Measurements from ENCODE around the gene CACNB4. TPM values are rescaled to one million over a fixed set of nuclear protein-coding genes. Genes with fewer than 3 reads are reported as not detected.
"Not testable (repeated sequence)": the region's sequence is repeated elsewhere in the genome, so short reads cannot be mapped to it uniquely, and the experiment has no call there.

The CACNB4 gene
- polyA plus RNA-seq, 1 of the 3 experiments (the other 2 are of a cell fraction), result 0.18 TPM

DNA sequence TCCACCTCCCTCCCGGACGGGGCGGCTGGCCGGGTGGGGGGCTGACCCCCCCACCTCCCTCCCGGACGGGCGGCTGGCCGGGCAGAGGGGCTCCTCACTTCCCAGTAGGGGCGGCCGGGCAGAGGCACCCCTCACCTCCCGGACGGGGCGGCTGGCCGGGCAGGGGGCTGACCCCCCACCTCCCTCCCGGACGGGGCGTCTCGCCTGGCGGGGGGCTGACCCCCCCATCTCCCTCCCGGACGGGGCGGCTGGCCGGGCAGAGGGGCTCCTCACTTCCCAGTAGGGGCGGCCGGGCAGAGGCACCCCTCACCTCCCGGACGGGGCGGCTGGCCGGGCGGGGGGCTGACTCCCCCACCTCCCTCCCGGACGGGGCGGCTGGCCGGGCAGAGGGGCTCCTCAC is 223.2 kb downstream of the CACNB4 start:
- H3K9ac ChIP-seq; H3K27me3 ChIP-seq (ENCODE audit: insufficient read depth); H3K9me3 ChIP-seq; H2AFZ ChIP-seq (ENCODE audit: low read depth); CTCF ChIA-PET; H3K9me2 ChIP-seq; H3F3A ChIP-seq (replicated peaks; ENCODE audit: insufficient read depth); DNase-seq; H4K20me1 ChIP-seq (ENCODE audit: insufficient read depth); H3K79me2 ChIP-seq (ENCODE audit: insufficient read depth); H3K27ac ChIP-seq (ENCODE audit: low read depth in 2 of 2, low read length in 1 of 2); H3K4me2 ChIP-seq; H3K4me3 ChIP-seq (ENCODE audit: low read depth in 2 of 2, low read length in 1 of 2); POLR2A ChIA-PET; H3K36me3 ChIP-seq (replicated peaks in 1 of 2; ENCODE audit: control insufficient read depth in 1 of 2, insufficient read depth in 2 of 2, low read length in 1 of 2); H3K4me1 ChIP-seq (ENCODE audit: control insufficient read depth in 1 of 2, insufficient read depth in 2 of 2, low read depth in 1 of 2, low read length in 1 of 2): not testable (repeated sequence)
- WGBS (ENCODE audit: low lambda C conversion rate), result no CpG with 5 or more reads among the region's 34 CpGs

DNA sequence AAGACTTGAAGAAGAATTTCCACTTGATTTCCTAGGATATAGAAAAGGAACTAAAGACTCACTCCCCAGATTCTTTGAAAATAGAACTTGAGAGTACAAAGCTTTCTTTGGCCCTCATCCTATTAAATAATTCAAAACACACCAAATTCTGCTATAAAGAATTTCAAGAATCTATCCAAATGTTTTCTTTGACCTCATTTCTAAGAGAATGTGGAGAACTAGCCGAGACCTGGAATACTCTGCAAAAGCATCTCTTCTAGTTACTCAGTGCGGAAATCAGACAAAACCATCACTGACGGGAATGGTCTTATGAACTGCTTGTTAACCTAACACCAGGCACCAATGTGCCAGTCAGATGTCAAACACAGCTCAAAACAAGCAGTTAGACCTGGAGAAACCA is 226.4 kb downstream of the CACNB4 start:
- H3K9me2 ChIP-seq, result no peaks in the 10 kb centered on the region
- no peaks in the 10 kb centered on the region for H4K20me1 ChIP-seq (ENCODE audit: insufficient read depth)
- H2AFZ ChIP-seq (ENCODE audit: low read depth), result no peak overlapping the region
- no peak for DNase-seq
- no peak overlapping the region for H3K9ac ChIP-seq
- no peaks in the 10 kb centered on the region for H3K4me1 ChIP-seq (ENCODE audit: control insufficient read depth in 1 of 2, insufficient read depth in 2 of 2, low read depth in 1 of 2, low read length in 1 of 2)
- no peak for TF ChIP-seq CHD2 (IDR thresholded peaks at IDR 0.05; ENCODE audit: low read length, partially characterized antibody)
- TF ChIP-seq NRF1 (IDR thresholded peaks at IDR 0.05; ENCODE audit: low read depth, low read length), result no peak
- no peak for TF ChIP-seq MEF2A (IDR thresholded peaks at IDR 0.05; ENCODE audit: borderline replicate concordance, low read depth)
- no peak for TF ChIP-seq FOSL2 (IDR thresholded peaks at IDR 0.05; ENCODE audit: borderline replicate concordance, low read depth)
- TF ChIP-seq FOXM1 (IDR thresholded peaks at IDR 0.05; ENCODE audit: low read depth), result no peak
- TF ChIP-seq, protein P1, sequence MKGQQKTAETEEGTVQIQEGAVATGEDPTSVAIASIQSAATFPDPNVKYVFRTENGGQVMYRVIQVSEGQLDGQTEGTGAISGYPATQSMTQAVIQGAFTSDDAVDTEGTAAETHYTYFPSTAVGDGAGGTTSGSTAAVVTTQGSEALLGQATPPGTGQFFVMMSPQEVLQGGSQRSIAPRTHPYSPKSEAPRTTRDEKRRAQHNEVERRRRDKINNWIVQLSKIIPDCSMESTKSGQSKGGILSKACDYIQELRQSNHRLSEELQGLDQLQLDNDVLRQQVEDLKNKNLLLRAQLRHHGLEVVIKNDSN (IDR thresholded peaks at IDR 0.05; ENCODE audit: borderline replicate concordance, low read depth), result no peak
- no peak for TF ChIP-seq GATA2 (CRISPR knock-in tag; IDR thresholded peaks at IDR 0.05)
- TF ChIP-seq RFX5 (IDR thresholded peaks at IDR 0.05; ENCODE audit: low read length), result no peak
- TF ChIP-seq SIN3A (IDR thresholded peaks at IDR 0.05; ENCODE audit: borderline replicate concordance, low read depth, low read length), result no peak
- TF ChIP-seq EZH2phosphoT487 (IDR thresholded peaks at IDR 0.05; ENCODE audit: borderline replicate concordance, low read depth), result no peak
- TF ChIP-seq, protein P2, sequence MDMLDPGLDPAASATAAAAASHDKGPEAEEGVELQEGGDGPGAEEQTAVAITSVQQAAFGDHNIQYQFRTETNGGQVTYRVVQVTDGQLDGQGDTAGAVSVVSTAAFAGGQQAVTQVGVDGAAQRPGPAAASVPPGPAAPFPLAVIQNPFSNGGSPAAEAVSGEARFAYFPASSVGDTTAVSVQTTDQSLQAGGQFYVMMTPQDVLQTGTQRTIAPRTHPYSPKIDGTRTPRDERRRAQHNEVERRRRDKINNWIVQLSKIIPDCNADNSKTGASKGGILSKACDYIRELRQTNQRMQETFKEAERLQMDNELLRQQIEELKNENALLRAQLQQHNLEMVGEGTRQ (IDR thresholded peaks at IDR 0.05; ENCODE audit: borderline replicate concordance, low read depth, low read length), result no peak
- TF ChIP-seq, protein P3, sequence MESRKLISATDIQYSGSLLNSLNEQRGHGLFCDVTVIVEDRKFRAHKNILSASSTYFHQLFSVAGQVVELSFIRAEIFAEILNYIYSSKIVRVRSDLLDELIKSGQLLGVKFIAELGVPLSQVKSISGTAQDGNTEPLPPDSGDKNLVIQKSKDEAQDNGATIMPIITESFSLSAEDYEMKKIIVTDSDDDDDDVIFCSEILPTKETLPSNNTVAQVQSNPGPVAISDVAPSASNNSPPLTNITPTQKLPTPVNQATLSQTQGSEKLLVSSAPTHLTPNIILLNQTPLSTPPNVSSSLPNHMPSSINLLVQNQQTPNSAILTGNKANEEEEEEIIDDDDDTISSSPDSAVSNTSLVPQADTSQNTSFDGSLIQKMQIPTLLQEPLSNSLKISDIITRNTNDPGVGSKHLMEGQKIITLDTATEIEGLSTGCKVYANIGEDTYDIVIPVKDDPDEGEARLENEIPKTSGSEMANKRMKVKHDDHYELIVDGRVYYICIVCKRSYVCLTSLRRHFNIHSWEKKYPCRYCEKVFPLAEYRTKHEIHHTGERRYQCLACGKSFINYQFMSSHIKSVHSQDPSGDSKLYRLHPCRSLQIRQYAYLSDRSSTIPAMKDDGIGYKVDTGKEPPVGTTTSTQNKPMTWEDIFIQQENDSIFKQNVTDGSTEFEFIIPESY (IDR thresholded peaks at IDR 0.05; ENCODE audit: borderline replicate concordance, low read depth), result no peak
- no peak for TF ChIP-seq ELF1 (IDR thresholded peaks at IDR 0.05)
- TF ChIP-seq RAD21 (IDR thresholded peaks at IDR 0.05; ENCODE audit: low read length), result no peak
- TF ChIP-seq, protein P4, sequence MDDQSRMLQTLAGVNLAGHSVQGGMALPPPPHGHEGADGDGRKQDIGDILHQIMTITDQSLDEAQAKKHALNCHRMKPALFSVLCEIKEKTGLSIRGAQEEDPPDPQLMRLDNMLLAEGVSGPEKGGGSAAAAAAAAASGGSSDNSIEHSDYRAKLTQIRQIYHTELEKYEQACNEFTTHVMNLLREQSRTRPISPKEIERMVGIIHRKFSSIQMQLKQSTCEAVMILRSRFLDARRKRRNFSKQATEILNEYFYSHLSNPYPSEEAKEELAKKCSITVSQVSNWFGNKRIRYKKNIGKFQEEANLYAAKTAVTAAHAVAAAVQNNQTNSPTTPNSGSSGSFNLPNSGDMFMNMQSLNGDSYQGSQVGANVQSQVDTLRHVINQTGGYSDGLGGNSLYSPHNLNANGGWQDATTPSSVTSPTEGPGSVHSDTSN (IDR thresholded peaks at IDR 0.05), result no peak
- TF ChIP-seq TEAD4 (IDR thresholded peaks at IDR 0.05; ENCODE audit: borderline replicate concordance, insufficient read depth), result no peak
- TF ChIP-seq, protein P5, sequence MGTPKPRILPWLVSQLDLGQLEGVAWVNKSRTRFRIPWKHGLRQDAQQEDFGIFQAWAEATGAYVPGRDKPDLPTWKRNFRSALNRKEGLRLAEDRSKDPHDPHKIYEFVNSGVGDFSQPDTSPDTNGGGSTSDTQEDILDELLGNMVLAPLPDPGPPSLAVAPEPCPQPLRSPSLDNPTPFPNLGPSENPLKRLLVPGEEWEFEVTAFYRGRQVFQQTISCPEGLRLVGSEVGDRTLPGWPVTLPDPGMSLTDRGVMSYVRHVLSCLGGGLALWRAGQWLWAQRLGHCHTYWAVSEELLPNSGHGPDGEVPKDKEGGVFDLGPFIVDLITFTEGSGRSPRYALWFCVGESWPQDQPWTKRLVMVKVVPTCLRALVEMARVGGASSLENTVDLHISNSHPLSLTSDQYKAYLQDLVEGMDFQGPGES (IDR thresholded peaks at IDR 0.05; ENCODE audit: low read depth, low read length), result no peak
- TF ChIP-seq, protein P6, sequence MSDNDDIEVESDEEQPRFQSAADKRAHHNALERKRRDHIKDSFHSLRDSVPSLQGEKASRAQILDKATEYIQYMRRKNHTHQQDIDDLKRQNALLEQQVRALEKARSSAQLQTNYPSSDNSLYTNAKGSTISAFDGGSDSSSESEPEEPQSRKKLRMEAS (IDR thresholded peaks at IDR 0.05; ENCODE audit: low read depth), result no peak
- no peak for TF ChIP-seq JUND (IDR thresholded peaks at IDR 0.05)
- CTCF ChIA-PET, result no interaction called here
- no peaks in the 10 kb centered on the region for H3K9me3 ChIP-seq
- no peak overlapping the region for H3K4me3 ChIP-seq (ENCODE audit: low read depth in 2 of 2, low read length in 1 of 2)
- no peaks in the 10 kb centered on the region for H3K79me2 ChIP-seq (ENCODE audit: insufficient read depth)
- no peak overlapping the region for H3K4me2 ChIP-seq
- 80% methylated on average over 3 of the region's 3 CpGs for WGBS (ENCODE audit: low lambda C conversion rate)
- POLR2A ChIA-PET, result no interaction called here
- no peak overlapping the region for H3K27ac ChIP-seq (ENCODE audit: low read depth in 2 of 2, low read length in 1 of 2)
- H3K36me3 ChIP-seq (replicated peaks in 1 of 2; ENCODE audit: control insufficient read depth in 1 of 2, insufficient read depth in 2 of 2, low read length in 1 of 2), result no peaks in the 10 kb centered on the region
- no peaks in the 10 kb centered on the region for H3F3A ChIP-seq (replicated peaks; ENCODE audit: insufficient read depth)
- no peaks in the 10 kb centered on the region for H3K27me3 ChIP-seq (ENCODE audit: insufficient read depth)

All from SK-N-SH (cell line).